Measurements from ENCODE around the gene SMCR8. TPM values are rescaled to one million over a fixed set of nuclear protein-coding genes. Genes with fewer than 3 reads are reported as not detected.

SMCR8 gene
- total and polyA plus RNA-seq, 10 of the 15 experiments (the other 5 are each of a cell fraction or from before 2014, with no cell fraction given): 0.52 to 16.4 (median 8.0) TPM

- 88% methylated on average over 10 of the region's 10 CpGs for WGBS (ENCODE audit: insufficient coverage, insufficient replicate concordance, low lambda C conversion rate, missing lambda C conversion rate)
- TF ChIP-seq E2F8 (IDR thresholded peaks at IDR 0.05; ENCODE audit: low read depth, partially characterized antibody) (no peak), ZZZ3 (IDR thresholded peaks at IDR 0.05; ENCODE audit: control insufficient read depth, insufficient read length, low read depth) (no peak), IRF4 (IDR thresholded peaks at IDR 0.05; ENCODE audit: low read depth, low read length) (no peak), ZNF622 (IDR thresholded peaks at IDR 0.05) (no peak), SUPT20H (IDR thresholded peaks at IDR 0.05; ENCODE audit: borderline replicate concordance, control insufficient read depth, low read depth, low read length) (no peak), CHD1 (IDR thresholded peaks at IDR 0.05; ENCODE audit: low read depth, low read length) (no peak), CBFB (IDR thresholded peaks at IDR 0.05; ENCODE audit: low read depth) (no peak), ZBED1 (IDR thresholded peaks at IDR 0.05; ENCODE audit: borderline replicate concordance) (no peak), RUNX3 (IDR thresholded peaks at IDR 0.05; ENCODE audit: low read length) (no peak), ZBTB40 (IDR thresholded peaks at IDR 0.05; ENCODE audit: borderline replicate concordance) (no peak), MEF2B (IDR thresholded peaks at IDR 0.05; ENCODE audit: partially characterized antibody, poor library complexity, severe bottlenecking) (no peak), MTA3 (IDR thresholded peaks at IDR 0.05; ENCODE audit: borderline replicate concordance, low read length) (no peak), BRCA1 (IDR thresholded peaks at IDR 0.05; ENCODE audit: low read depth, low read length) (no peak), ELK1 (IDR thresholded peaks at IDR 0.05; ENCODE audit: low read depth, low read length) (no peak), MAX (IDR thresholded peaks at IDR 0.05; ENCODE audit: low read depth, low read length) (no peak), TCF7 (IDR thresholded peaks at IDR 0.05; ENCODE audit: borderline replicate concordance) (no peak), SREBF2 (IDR thresholded peaks at IDR 0.05; ENCODE audit: low read length) (no peak)
- no peak overlapping the region for H2AFZ ChIP-seq (ENCODE audit: control insufficient read depth, low read depth, low read length)
- DNase-seq (ENCODE audit: low read depth, low spot score): no peak
- no peaks in the 10 kb centered on the region for H3K4me1 ChIP-seq (ENCODE audit: control insufficient read depth, insufficient read depth, low read length)
- ChIA-PET RAD21 (ENCODE audit: unreplicated experiment) (no interaction called here), SMC1A (ENCODE audit: uncharacterized antibody, unreplicated experiment) (no interaction called here), POLR2A (interaction anchor here (0.6 kb wide), 1 partner anchor 130 kb away, joined by 9 read pairs; no protein-coding TSS in a partner anchor), CTCF (no interaction called here)
- no peak overlapping the region for H3K9ac ChIP-seq (ENCODE audit: control insufficient read depth, insufficient read depth, low read length)
- no peaks in the 10 kb centered on the region for H3K9me3 ChIP-seq (replicated peaks; ENCODE audit: control insufficient read depth, insufficient read depth, low read length)
- no peak for ATAC-seq
- no peak overlapping the region for H3K4me2 ChIP-seq (ENCODE audit: control insufficient read depth, insufficient read depth)
- intact Hi-C loops (cut with micrococcal nuclease; ENCODE audit: unreplicated experiment): no loop called here
- peaks cover 0 to 4% of the 10 kb centered on the region in 2 experiments; a peak in 3 of 4 replicates for H3K36me3 ChIP-seq (ENCODE audit: control insufficient read depth in 2 of 2, insufficient read depth in 2 of 2, low read length in 1 of 2)
- no peak for FAIRE-seq
- no peak overlapping the region for H3K27ac ChIP-seq (ENCODE audit: control insufficient read depth, insufficient read depth)
- H3K79me2 ChIP-seq (ENCODE audit: control insufficient read depth, insufficient read depth, low read length): peaks cover under 1% of the 10 kb centered on the region; the same call in 1 of the 2 replicates
- BruUV-seq (replicated peaks): no TSS peak
- no peaks in the 10 kb centered on the region for H3K27me3 ChIP-seq (replicated peaks in 1 of 2; ENCODE audit: control insufficient read depth in 2 of 2, insufficient read depth in 2 of 2, low read length in 1 of 2)
- no peak overlapping the region for H3K4me3 ChIP-seq
- no peaks in the 10 kb centered on the region for H4K20me1 ChIP-seq (ENCODE audit: control insufficient read depth, insufficient read depth)
- in situ Hi-C loops (cut with MboI): loop anchor here (5.0 kb wide), 1 partner anchor 49 kb away; no protein-coding TSS in a partner anchor
These were observed 41.5 kb downstream of the SMCR8 start for GRCh38 chr17:18356624-18357023.
